HuH-7.5 (cell line): ENCODE results near the gene ZNF607.
"Not testable (repeated sequence)": the region's sequence is repeated elsewhere in the genome, so short reads cannot be mapped to it uniquely, and the experiment has no call there.

ENCODE experiments used
- DNase-seq: peaks from one replicate; pipeline ENCODE4 v3.0.0; 2011; ENCODE audit warnings: low spot score

ZNF607 gene

DNA sequence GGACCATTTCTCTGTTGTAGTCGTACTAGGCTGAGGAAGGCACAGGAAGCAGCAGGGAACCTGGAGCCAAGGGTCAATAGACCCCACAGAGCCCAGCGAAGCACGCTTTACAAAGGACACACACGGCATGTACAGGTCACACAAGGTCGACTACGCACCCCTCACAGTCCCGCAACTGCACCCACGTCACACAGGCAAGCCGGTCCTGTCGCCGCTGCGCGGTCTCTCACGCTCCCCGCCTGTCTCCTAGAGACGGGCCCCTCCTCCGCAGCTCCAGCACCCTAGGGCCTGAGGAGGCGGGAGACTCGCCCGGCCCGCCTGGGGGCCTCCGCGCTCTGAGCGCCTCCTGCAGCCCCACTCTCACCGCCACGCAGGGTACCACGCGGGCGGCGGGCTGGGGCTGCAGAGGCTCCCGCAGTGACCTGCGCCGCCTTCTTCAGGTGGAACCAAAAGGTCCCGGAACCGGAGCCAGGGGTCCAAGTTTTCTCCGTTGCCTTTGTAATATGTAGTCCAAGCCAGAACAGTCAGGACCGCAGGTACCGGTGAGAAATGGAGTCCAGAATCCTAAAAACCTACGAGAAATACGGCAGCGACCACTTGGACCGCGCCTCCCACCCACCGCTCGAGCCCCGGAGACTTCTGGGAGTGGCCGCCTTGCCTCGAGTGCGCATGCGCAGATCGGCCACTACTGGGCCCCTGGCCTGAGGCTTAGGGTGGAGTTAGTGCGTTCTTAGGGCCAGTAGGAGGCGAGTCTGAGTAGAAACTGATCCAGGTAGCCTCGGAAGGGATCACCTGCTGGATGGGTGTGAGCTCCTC, at the start of gene ZNF607:
ZNF607 (minus strand) TSS at position 651 of the 816 bp plus-strand sequence. CDS start 8,143 bp downstream, outside the sequence.
- DNase-seq: peak; percentile 87

DNA sequence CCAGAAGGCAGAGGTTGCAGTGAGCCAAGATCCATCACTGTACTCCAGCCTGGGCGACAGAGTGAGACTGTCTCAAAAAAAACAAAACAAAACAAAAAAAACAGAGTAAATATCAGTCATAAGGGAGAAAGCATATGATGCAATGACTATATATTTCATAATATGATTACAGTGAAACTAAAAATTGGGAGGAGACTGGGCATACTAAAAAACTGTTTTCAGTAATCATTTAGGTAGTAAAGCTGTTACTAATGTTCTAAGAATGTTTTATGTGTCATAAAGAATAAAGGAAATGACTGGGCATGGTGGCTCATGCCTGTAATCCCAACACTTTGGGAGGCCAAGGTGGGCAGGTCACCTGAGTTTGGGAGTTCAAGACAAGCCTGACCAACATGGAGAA, 43.9 kb upstream of the ZNF607 start:
- no peak for DNase-seq

GRCh38 chr19:37757683-37758082, 38.1 kb upstream of the ZNF607 start:
- not testable (repeated sequence) for DNase-seq

- DNase-seq: no peak
These were observed 18.8 kb upstream of the ZNF607 start for GRCh38 chr19:37738371-37738770.

DNA sequence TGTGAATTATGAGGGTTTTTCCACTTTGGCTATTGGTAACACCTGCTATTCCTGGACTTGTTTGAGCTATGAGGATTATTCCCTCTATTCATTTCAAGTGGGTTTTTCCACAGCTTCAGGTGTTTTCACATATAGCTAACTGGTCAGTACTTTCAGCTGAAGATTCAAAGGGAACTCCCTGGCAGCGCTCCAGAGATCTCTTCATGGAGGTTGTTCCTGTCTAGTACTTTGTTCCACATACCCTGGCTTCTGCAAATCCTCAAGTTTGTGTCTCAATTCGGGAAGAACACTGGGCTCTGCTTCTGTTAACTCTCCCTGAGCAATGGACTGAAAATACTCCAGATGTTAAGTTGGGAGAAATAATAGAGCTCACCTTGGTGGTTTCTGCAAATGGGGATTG, 5.6 kb upstream of the ZNF607 start:
- no peak for DNase-seq

DNA sequence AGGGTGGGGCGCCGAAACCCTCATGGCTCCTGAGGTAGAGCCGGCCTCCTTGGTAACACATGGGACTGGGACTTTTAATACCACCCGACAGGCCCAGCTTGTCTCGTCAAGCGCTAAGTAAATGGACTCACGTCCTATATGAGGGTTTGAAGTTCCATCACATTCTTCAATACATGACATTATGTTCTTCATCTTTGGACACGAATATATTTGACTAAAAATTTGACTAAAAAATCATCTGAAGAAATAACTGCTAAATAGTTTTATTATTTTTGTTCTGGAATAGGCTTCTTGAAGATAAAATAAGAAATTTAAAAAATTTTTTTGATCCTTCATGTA, 335 bp upstream of the ZNF607 start:
- DNase-seq: no peak

DNA sequence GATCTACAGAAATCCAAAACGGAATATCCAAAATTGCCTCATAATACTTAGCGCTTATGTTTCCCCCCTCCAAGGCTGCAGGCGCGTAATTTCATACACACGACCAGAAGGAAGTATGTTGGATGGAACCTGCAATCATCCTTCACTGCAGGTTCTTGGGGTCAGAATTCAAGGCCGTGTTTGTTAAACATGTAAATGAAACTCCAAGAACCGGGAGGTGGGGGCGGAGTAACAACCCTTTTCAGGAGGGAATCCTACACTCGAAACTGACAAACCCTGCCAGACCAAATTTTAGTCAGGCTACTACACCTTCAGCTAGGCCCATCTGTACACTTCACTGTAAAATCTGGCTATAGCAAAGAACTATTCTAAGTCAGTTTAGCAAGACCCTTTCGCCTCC, 1.3 kb downstream of the ZNF607 start:
- no peak for DNase-seq

DNA sequence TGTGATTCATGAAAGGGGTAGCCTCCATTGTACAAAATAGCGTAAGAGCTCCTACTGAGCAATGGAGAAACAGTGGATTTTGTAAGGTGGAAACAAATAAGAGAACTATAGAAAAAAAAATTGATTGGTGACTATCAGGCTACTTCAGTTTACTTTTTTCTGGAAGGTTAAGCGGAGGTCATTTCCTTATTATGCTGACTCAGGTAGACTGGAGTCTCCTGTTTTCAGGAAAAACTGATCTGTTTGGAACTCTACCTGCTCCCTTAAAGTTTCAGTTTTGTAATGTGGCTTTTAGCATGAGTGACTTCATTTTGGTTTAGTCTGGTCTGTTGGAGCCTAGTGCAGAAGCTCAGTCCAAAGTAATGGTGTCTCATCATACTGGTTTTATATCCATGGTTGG, 3.4 kb downstream of the ZNF607 start:
- DNase-seq: no peak

DNA sequence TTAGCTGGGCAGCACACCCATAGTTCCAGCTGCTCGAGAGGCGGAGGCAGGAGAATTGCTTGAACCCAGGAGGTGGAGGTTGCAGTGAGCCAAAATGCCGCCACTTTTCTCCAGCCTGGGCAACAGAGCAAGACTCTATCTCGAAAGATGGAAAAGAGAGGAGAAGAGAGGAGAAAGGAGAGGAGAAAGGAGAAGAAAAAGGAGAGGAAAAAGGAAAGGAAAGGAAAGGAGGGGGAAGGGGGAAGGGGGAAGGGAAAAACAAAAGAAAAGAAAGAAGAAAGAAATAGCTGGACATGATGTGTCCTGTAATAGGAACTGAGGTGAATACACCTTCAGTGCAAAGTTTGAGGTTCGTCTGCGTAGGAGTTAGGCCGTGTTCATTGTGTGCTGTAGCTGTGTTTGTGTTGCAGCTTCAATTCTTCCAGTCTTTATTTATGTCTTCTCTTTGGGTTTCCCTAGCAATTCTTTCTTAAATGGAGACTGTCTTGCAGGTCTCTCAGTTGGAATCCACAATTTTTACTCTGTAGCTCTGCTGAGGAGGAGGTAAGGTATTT, 13.4 kb downstream of the ZNF607 start:
- no peak for DNase-seq

GRCh38 chr19:37699057-37699456, 20.5 kb downstream of the ZNF607 start:
- no peak for DNase-seq

DNA sequence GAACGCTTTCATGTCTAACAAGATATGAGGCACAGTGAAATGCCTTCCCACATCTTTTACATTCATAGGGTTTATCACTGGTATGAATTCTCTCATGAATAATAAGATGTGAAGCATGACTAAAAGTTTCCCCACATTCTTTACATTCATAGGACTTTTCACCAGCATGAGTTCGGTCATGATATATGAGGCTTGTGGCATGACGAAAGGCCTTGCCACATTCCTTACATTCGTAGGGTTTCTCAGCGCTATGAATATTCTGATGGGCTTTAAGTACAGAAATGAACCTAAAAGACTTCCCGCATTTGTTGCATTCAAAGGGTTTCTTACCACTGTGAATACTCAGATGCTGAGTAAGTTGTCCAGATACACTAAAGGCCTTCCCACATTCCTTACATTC, 21.3 kb downstream of the ZNF607 start:
- DNase-seq: no peak

DNA sequence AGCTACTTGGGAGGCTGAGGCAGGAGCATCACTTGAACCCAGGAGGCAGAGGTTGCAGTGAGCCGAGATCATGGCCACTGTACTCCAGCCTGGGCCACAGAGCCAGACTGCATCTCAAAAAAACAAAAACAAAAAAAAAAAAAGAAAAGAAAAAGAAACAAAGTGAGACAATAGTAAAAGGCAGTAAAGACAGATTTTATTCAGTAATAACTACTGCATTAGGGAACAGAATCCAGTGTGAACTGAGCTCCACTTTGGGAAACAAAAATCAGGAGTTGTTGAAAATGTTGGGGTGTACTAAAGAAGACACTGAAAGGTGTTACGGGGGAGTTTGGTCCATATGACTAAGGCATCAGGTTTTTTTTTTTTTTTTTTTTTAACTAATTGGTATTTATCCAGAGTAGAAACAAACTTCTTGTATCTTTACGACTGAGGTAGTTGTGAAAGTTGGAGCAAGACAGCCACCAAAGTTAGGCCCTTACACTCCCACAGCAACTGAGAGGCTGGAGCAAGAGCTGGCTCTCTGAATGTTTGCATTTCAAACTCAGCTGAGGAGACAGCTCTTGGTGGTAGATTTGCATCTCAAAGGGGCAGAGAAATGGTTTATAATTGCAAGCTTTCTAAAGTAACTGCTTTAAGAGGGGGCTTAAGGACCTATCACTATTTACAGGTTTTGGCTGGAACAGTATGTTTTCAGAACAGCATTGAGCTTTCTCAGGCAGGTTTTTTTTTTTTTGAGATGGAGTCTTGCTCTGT, 24.2 kb downstream of the ZNF607 start:
- DNase-seq: no peak

GRCh38 chr19:37692956-37693620, 26.5 kb downstream of the ZNF607 start:
- DNase-seq: no peak

DNA sequence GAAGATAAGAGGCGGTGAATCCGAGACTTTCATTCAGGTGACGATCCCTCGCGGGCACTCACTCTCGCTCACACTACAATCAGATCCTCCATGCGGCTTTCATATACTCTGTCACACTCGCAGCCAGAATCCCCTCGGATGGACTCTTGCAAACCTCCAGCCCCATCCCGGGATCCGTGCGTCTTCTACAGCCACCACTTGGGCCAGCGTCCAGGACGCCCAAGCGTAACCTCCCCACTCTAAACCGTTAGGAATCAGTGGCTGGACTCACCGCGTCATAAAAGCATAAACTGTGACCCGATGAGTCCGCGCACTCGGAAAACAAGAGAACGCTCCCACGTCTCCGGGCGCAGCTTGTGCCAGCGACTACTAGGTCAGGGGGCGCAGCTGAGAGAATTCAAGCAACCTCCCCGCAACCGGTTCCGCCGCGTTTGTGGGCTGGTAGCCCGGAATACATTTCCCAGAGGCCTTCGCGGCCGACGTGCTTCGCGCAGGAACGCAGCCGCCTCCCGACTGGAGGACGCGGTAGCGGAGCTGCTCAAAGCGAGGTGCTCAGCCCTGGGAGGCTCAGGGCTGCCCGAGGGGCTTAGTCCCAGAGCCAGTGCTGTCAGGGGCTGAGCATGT, 27.6 kb downstream of the ZNF607 start:
- DNase-seq: peak; percentile 38

DNA sequence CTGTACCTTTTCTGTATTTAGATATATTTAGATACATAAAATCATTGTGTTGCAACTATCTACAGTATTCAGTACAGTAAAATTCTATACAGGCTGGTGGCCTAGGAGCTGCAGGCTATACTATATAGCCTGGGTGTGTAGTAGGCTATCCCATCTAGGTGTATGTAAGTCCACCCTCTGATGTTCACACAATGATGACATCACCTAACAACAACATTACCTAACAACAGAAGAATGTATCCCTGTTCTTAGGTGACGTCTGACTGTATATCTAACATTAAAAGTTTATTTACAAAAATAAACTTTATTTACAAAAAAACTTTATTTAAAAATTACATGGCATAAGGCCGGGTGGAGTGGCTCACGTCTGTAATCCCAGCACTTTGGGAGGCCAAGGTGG, 36.0 kb downstream of the ZNF607 start:
- DNase-seq: no peak

DNA sequence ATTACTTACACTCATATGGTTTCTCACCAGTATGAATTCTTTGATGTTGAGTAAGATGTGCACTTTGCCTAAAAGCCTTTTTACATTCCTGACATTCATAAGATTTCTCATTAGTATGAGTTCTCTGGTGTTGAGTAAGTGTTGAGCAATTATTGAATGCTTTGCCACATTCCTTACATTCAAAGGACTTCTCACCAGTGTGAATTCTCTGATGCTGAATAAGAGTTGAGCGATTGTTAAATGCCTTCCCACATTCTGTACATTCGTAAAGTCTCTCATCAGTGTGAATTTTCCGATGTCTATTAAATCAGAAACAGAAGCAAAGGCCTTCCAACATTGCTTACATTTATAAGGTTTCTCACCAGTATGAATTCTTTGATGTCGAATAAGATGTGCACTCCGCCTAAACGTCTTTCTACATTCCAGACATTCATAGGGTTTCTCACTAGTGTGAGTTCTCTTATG, 50.1 kb downstream of the ZNF607 start:
- DNase-seq: no peak

DNA sequence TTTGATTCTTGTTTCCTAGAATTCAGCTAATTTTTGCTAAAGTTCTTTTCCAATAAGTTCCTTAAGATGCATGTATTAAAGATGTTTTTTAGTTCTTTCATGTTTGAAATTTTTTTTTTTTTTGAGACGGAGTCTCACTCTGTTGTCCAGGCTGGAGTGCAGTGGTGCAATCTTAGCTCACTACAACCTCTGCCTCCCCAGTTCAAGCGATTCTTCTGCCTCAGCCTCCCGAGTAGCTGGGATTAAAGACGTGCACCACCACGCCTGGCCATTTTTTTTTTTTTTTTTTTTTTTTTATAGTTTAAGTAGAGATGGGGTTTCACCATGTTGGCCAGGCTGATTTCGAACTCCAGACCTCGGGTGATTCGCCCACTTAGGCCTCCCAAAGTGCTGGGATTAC, 62.4 kb downstream of the ZNF607 start:
- DNase-seq: not testable (repeated sequence)

- peak; percentile 68 for DNase-seq
These were observed 63.7 kb downstream of the ZNF607 start for GRCh38 chr19:37655689-37656371.

- DNase-seq: peak; percentile 70
These were observed 64.3 kb downstream of the ZNF607 start, which contains the start of gene ZFP30 for GRCh38 chr19:37655301-37655688. ZFP30 (minus strand) TSS chr19:37655465; CDS start chr19:37647822, 7,643 bp downstream.

- DNase-seq: peak; percentile 52
These were observed 64.8 kb downstream of the ZNF607 start for GRCh38 chr19:37654629-37655300.

DNA sequence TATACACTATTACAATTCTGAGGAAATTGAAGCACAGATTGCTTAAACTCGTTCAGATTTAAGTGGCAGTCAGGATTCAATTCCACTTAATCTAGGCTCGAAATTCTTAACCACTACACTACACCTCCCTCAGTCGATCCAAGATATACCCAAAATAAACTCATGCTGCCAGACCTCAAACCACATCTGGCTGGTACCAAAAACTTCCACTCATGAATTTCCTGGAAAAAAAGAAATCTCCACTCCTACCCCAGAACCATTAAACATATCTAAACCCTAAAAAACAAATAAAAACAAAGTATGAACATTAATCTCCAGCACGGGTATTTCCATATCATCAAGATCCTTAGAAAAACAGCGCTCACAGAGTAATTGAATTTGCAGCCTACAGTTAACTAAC, 65.4 kb downstream of the ZNF607 start:
- DNase-seq: no peak
